Ovary (tissue), 9 donors: ENCODE measurements around the gene UNC93A. TPM values are rescaled to one million over a fixed set of nuclear protein-coding genes. Genes with fewer than 3 reads are reported as not detected.

ENCODE experiments used
- DNase-seq, 5 donors: peaks; one replicate each; pipeline ENCODE4 v3.0.0-alpha.2; 2019 to 2020
- H3K27ac ChIP-seq, 2 donors: fragments of 200-600 bp; one replicate each; pipeline versions ENCODE4 v1.5.1 to v1.8.0; 2019 to 2022
- H3K27me3 ChIP-seq: fragments of 200-600 bp; one replicate; pipeline ENCODE4 v1.8.0; 2022
- H3K36me3 ChIP-seq: fragments of 200-600 bp; sonication (generic); one replicate; pipeline ENCODE4 v1.5.1; 2019
- H3K4me1 ChIP-seq: one replicate; pipeline ENCODE4 v1.8.1; 2013; ENCODE audit warnings: mild to moderate bottlenecking, moderate library complexity; ENCODE audit not compliant: insufficient read depth
- H3K4me3 ChIP-seq: fragments of 200-600 bp; sonication (generic); one replicate; pipeline ENCODE4 v1.5.1; 2017
- H3K9me3 ChIP-seq, 2 donors: fragments of 200-600 bp in 1 of 2; sonication (generic) in 1 of 2; one replicate each; pipeline versions ENCODE4 v1.5.1 to v1.8.1; 2013 to 2019; ENCODE audit warnings: mild to moderate bottlenecking in 1 of 2, moderate library complexity in 1 of 2
- EP300 ChIP-seq: sonication (generic); formaldehyde crosslinking; IDR thresholded peaks from one replicate; pipeline ENCODE4 v1.6.1; 2017; ENCODE audit warnings: antibody characterized with exemption
- POLR2A ChIP-seq: fragments of 450-650 bp; IDR thresholded peaks from one replicate; pipeline ENCODE4 v1.6.1; 2017; ENCODE audit warnings: antibody characterized with exemption, mild to moderate bottlenecking, moderate library complexity
- WGBS, 3 donors: extraction: QIAGEN DNeasy Blood & Tissue Kit in 1 of 3; methylation state at CpG; one replicate each; pipeline versions ENCODE4 v1.1.5 to v1.1.7; 2013 to 2017; 5-methylcytosine and 5-hydroxymethylcytosine counted together
- intact Hi-C, 4 donors: fragments of 100-400 bp; cut with DNase I; formaldehyde crosslinking; loops; one replicate each; pipeline versions ENCODE4 v1.11.0 to v1.15.1; 2022 to 2023
- polyA plus RNA-seq, 2 donors: library from polyadenylated mRNA; stranded (reverse); fragments of 200-250 nt in 1 of 2; fragments of 350-450 nt in 1 of 2; fragmentation: Illumina TruSeq in 1 of 2; extraction: RNeasy Lipid Tissue Mini Kit (QIAGEN cat#74804) in 1 of 2; gene quantifications; one replicate each; pipeline ENCODE4 v1.2.3, GENCODE V29; 2013 to 2014
- total RNA-seq, 7 donors: library from RNA; depleted of rRNA in 2 of 7; stranded (reverse); fragments of >200 nt in 2 of 7; fragmentation: NEBNext Ultra II Directional in 3 of 7; extraction: Animal tissue kit (Norgen Biotek cat#: 25700) in 3 of 7; gene quantifications; one replicate each; pipeline versions ENCODE4 v1.1.0 to v1.2.4, GENCODE V29; 2016 to 2023
- TF ChIP-seq, protein P1 (sequence below), 3 donors: fragments of 450-650 bp in 2 of 3; fragments of 200-600 bp in 1 of 3; IDR thresholded peaks; one replicate each; pipeline versions ENCODE4 v1.5.1 to v1.8.0; 2016 to 2022; ENCODE audit warnings: antibody characterized with exemption in 3 of 3, mild to moderate bottlenecking in 1 of 3
- donor health status: DM: no; HTN: no; CAD: no; lungs with moderate emphysema.
- donor health status: DM: no; HTN: no; CAD: no.
- donor health status: Bipolar disorder and iron deficiency.
- donor health status: DM: yes; HTN: yes; CAD: no.
- donor health status: DM: no; HTN: no; CAD: no.
- donor health status: DM: yes; HTN: yes; CAD: no.

UNC93A gene
- total and polyA plus RNA-seq, 9 donors: 0.41 to 0.92 (median 0.42) TPM; not detected in 6

DNA sequence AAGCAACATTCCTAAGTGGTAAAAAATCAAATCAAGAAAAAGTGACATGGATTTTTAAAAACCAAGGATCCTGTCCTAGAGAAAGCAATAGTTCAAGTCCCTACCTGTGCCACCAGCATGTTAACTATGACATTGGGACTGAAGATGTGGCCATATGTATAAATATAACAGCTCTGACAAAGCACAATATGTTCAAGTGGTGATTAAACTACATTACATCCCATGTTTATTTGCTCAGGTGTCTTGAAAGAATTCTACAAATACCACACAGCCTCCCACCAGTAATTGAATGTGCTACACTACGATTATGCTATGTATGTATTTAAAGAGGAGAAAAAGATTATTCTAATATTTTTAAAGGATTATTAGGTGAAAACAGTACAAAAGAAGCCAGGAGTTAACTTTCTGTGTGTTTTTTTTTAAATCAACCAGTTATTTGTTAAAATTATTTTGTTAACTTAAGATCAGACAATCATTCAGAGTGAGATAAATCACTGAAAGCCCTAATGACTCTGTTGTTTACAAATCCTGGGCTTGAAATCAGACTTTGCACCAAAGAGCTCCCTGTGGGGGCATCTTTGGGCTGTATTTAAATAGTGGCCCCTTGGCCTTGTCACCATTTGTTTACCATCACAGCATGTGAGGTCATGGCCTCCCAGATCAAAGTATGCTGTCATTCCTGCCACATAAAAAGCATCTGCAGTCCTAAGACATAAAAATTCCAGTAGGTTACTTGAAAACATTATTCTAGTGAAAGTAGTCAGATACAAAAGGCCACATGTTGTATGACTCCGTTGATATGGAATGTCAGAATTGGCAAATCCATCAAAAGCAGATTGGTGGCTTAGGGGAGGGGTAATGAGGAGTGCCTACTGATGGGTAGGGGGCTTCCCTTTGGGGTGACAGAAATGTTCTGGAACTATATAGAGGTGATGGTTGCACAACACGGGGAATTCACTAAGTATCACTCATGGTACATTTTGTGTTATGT, 50.8 kb downstream of the UNC93A start:
- intact Hi-C loops: no loop called here
- H3K4me3 ChIP-seq: no peak overlapping the region
- 57 to 61% (median 59%) methylated on average over 3 of the region's 3 CpGs for WGBS, 3 donors

DNA sequence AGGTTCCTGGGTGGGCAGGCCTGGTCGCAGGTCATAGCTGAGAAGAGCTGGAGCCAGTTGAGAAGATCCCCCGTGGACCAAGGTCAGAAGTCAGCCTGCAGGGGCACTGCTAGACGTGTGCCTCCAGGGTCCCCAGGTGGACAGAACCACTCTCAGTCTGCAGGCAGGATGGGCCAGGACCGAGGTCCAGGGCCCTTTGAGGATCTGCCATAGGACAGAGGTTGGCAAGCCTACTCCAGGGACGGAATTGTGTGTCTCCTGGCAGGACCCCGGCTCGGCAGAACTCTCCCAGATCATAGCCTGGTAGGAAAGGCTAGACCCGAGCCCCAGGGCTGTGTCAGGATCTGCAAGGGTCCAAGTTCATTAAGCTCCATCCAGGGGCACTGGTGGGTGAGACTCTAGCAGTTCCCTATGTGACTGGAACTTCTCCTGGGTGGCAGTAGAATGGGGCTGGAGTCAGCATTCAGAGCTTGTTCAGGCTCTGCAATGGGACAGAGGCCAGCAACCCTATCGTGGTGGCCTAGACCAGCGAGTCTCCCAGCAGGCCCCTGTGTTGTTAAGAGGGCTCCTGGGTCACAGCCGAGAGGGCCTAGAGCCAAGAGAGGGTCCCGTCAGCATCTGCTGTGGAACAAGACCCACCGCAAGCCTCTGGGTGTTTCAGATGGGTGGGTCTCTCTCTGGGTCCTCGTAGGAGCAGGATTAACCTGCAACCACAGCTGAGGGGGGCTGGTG, 51.9 kb downstream of the UNC93A start:
- TF ChIP-seq EP300: no peak
- TF ChIP-seq, protein P1, sequence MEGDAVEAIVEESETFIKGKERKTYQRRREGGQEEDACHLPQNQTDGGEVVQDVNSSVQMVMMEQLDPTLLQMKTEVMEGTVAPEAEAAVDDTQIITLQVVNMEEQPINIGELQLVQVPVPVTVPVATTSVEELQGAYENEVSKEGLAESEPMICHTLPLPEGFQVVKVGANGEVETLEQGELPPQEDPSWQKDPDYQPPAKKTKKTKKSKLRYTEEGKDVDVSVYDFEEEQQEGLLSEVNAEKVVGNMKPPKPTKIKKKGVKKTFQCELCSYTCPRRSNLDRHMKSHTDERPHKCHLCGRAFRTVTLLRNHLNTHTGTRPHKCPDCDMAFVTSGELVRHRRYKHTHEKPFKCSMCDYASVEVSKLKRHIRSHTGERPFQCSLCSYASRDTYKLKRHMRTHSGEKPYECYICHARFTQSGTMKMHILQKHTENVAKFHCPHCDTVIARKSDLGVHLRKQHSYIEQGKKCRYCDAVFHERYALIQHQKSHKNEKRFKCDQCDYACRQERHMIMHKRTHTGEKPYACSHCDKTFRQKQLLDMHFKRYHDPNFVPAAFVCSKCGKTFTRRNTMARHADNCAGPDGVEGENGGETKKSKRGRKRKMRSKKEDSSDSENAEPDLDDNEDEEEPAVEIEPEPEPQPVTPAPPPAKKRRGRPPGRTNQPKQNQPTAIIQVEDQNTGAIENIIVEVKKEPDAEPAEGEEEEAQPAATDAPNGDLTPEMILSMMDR (IDR thresholded peaks at IDR 0.05): no peak
- no peak for TF ChIP-seq POLR2A
- H3K4me3 ChIP-seq: no peak overlapping the region
- 86 to 90% (median 86%) methylated on average over 12 to 14 of the region's 14 CpGs for whole genome bisulfite sequencing, 3 donors
- no peaks in the 10 kb centered on the region for H3K4me1 ChIP-seq
- no peaks in the 10 kb centered on the region for H3K27me3 ChIP-seq
- H3K9me3 ChIP-seq: no peaks in the 10 kb centered on the region
- no peaks in the 10 kb centered on the region for H3K36me3 ChIP-seq
- no peak for DNase-seq
- no peak overlapping the region for H3K27ac ChIP-seq
- intact Hi-C loops: no loop called here

More for the DNA sequence above, 50.8 kb downstream of the UNC93A start:
- Histone ChIP-seq H3K4me1 (no peaks in the 10 kb centered on the region), H3K36me3 (no peaks in the 10 kb centered on the region), H3K27ac (no peak overlapping the region), H3K9me3 (no peaks in the 10 kb centered on the region), H3K27me3 (no peaks in the 10 kb centered on the region)
- no peak for DNase-seq
- TF ChIP-seq POLR2A (no peak), EP300 (no peak)
- TF ChIP-seq, protein P1 (IDR thresholded peaks at IDR 0.05): no peak

DNA sequence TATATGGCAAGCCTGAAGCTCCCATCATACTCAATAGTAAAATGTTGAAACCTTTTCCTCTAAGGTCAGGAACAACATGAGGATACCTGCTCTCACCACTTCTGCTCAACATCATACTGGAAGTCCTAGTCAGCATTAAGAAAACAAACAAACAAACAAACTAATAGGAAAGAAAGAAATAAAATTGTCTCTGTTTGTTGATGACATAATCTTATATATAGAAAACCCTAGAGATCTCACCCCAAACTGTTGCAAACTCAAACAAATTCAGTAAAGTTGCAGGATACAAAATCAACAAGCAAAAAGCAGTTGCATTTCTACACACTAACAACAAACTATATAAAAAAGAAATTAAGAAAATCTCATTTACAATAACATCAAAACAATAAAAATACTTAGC, 54.2 kb downstream of the UNC93A start:
- Histone ChIP-seq H3K27ac (no peak overlapping the region), H3K4me3 (no peak overlapping the region), H3K4me1 (no peaks in the 10 kb centered on the region), H3K27me3 (no peaks in the 10 kb centered on the region), H3K9me3 (no peaks in the 10 kb centered on the region), H3K36me3 (no peaks in the 10 kb centered on the region)
- intact Hi-C loops: no loop called here
- TF ChIP-seq EP300: no peak
- no peak for TF ChIP-seq POLR2A
- TF ChIP-seq, protein P1 (IDR thresholded peaks at IDR 0.05): no peak
- DNase-seq: no peak

DNA sequence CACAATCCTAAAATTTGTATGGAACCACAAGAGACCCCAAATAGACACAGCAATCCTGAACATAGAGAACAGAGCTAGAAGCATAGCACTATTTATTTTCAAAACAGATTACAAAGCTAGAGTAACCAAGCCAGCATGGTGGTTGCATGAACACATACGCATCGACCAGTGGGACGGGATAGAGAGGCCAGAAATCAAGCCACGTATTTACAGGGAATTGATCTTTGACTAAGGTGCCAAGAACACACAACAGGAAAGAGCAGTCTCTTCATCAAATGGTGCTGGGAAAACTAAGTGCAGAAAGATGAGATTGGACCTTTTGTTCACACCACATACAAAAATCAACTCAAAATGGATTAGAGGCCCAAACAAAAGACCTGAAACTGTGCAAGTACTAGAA, 54.8 kb downstream of the UNC93A start:
- Histone ChIP-seq H3K27ac (no peak overlapping the region), H3K4me1 (no peaks in the 10 kb centered on the region), H3K27me3 (no peaks in the 10 kb centered on the region), H3K9me3 (no peaks in the 10 kb centered on the region), H3K36me3 (no peaks in the 10 kb centered on the region), H3K4me3 (no peak overlapping the region)
- no peak for DNase-seq
- intact Hi-C loops: no loop called here
- 82 to 88% (median 84%) methylated on average over 4 of the region's 4 CpGs for WGBS, 3 donors
- TF ChIP-seq, protein P1 (IDR thresholded peaks at IDR 0.05): no peak
- TF ChIP-seq EP300 (no peak), POLR2A (no peak)
